Left ventricle myocardium inferior (tissue), 1 donor: ENCODE results near the gene HMG20A. TPM values are rescaled to one million over a fixed set of nuclear protein-coding genes. Genes with fewer than 3 reads are reported as not detected.

Source experiments
- DNase-seq: peaks from one replicate; pipeline ENCODE4 v3.0.0-alpha.2; 2020
- H3K27ac ChIP-seq: fragments of 200-600 bp; replicated peaks from 2 replicates; pipeline ENCODE4 v1.8.0; 2021
- H3K27me3 ChIP-seq: fragments of 200-600 bp; 2 replicates; pipeline ENCODE4 v1.8.0; 2021; ENCODE audit warnings: low read depth
- H3K36me3 ChIP-seq: fragments of 200-600 bp; 2 replicates; pipeline ENCODE4 v1.8.0; 2021
- H3K4me1 ChIP-seq: fragments of 200-600 bp; 2 replicates; pipeline ENCODE4 v1.8.0; 2021
- H3K4me3 ChIP-seq: fragments of 200-600 bp; 2 replicates; pipeline ENCODE4 v1.8.0; 2021; ENCODE audit warnings: mild to moderate bottlenecking, moderate library complexity
- H3K9me3 ChIP-seq: fragments of 200-600 bp; replicated peaks from 2 replicates; pipeline ENCODE4 v1.8.0; 2021
- intact Hi-C: fragments of 100-400 bp; cut with micrococcal nuclease; formaldehyde crosslinking; loops from one replicate; pipeline ENCODE4 v1.11.0; 2022
- total RNA-seq: library from RNA; stranded (reverse); fragmentation: NEBNext Ultra II Directional; extraction: Animal tissue kit (Norgen Biotek cat#: 25700); gene quantifications from one replicate; pipeline ENCODE4 v1.2.1, GENCODE V29; 2021
- TF ChIP-seq, protein P1 (sequence below): fragments of 200-600 bp; IDR thresholded peaks from 2 replicates; pipeline ENCODE4 v1.8.0; 2021; ENCODE audit warnings: antibody characterized with exemption, mild to moderate bottlenecking, borderline replicate concordance
- donor health status: DM: no; HTN: yes; CAD: no; lungs with severe emphysema.

The HMG20A gene
- total RNA-seq, 1 donor from 2014 or later, result 30.5 TPM

DNA sequence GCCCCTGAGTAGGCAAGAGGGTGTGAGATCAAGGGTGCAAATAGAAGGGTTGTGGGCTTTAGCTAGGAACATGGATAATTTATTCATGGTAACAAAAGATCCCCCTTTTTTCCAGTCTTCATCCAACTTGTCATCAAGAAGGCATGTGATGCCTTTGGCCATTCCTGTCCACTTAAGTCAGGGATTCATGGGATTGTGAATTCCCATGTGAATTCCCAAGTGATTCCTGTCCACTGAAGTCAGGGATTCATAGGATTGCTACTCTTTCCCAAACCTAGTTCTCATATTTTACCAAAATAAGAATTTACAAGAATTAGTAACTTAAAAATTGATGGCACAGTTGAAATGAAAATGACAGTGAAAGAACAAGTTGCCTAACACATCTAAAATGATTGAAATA, 40.8 kb downstream of the HMG20A start:
- TF ChIP-seq, protein P1, sequence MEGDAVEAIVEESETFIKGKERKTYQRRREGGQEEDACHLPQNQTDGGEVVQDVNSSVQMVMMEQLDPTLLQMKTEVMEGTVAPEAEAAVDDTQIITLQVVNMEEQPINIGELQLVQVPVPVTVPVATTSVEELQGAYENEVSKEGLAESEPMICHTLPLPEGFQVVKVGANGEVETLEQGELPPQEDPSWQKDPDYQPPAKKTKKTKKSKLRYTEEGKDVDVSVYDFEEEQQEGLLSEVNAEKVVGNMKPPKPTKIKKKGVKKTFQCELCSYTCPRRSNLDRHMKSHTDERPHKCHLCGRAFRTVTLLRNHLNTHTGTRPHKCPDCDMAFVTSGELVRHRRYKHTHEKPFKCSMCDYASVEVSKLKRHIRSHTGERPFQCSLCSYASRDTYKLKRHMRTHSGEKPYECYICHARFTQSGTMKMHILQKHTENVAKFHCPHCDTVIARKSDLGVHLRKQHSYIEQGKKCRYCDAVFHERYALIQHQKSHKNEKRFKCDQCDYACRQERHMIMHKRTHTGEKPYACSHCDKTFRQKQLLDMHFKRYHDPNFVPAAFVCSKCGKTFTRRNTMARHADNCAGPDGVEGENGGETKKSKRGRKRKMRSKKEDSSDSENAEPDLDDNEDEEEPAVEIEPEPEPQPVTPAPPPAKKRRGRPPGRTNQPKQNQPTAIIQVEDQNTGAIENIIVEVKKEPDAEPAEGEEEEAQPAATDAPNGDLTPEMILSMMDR, result no peak
- DNase-seq, result no peak
- peak overlapping the region; percentile 47 for H3K27ac ChIP-seq
- no peaks in the 10 kb centered on the region for H3K9me3 ChIP-seq
- no peaks in the 10 kb centered on the region for H3K27me3 ChIP-seq
- no peak overlapping the region for H3K4me3 ChIP-seq
- peaks cover 41% of the 10 kb centered on the region for H3K36me3 ChIP-seq
- H3K4me1 ChIP-seq, result peaks cover 58% of the 10 kb centered on the region
- intact Hi-C loops, result no loop called here

DNA sequence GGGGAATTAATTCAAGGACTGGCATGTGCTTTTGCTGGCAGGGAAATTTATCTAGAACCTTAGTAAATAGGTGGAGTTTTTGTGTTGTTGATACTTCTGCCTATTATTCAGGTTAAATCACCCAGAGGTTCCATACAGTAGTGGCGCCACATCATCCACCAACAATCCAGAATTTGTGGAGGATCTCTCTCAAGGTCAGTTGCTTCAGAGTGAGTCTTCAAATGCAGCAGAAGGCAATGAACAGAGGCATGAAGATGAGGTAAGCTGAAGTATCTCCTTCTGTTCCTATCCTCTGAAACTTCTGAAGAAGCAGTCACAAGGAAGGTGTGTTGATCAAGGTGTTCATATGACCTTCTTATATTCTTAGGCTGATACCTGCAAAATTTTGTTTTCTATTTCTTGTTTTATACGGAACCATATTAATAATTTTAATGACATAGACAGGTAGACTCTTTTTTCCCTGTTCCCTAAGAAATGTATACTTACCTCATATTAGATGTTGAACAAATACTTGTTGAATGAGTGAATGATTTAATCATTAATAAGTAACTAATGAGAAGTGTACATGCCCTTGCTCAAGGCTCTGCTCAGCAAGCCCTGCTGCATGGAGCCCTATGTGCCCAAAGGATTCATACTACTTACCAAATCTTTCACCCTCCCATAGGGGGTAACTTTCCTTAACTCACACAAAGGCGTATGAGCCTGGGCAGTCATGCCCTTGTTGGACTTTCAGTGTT, 43.6 kb downstream of the HMG20A start:
- Histone ChIP-seq H3K4me3 (no peak overlapping the region), H3K27me3 (no peaks in the 10 kb centered on the region), H3K9me3 (no peaks in the 10 kb centered on the region), H3K36me3 (peaks cover 57% of the 10 kb centered on the region), H3K27ac (peak overlapping the region; percentile 14), H3K4me1 (peaks cover 38% of the 10 kb centered on the region)
- TF ChIP-seq, protein P1, result no peak
- intact Hi-C loops, result no loop called here
- DNase-seq, result no peak

DNA sequence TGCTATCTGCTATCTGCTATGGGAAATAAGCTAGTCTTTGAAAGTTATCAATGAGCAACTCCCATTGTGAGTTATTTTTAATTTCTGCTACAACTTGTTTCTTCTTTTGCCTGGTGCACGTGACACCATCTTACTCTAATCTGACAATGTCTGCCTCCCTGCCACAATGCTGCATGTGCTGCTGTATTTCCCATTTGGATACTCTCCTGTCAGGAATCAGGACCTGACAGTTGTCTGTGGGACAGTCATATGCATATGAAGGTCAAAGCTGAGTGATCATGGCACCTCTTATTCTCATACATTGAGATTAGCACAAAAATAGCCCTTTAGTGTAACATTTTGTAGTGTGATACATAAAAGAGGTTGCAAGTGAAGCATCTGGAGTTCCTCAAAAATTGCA, 45.8 kb downstream of the HMG20A start:
- Histone ChIP-seq H3K36me3 (peaks cover 74% of the 10 kb centered on the region), H3K27ac (peak overlapping the region; percentile 50), H3K4me3 (no peak overlapping the region), H3K27me3 (no peaks in the 10 kb centered on the region), H3K9me3 (no peaks in the 10 kb centered on the region), H3K4me1 (peaks cover 36% of the 10 kb centered on the region)
- intact Hi-C loops, result no loop called here
- DNase-seq, result no peak
- TF ChIP-seq, protein P1, result no peak

GRCh38 chr15:77468896-77469295, 48.2 kb downstream of the HMG20A start:
- no peak for DNase-seq
- Histone ChIP-seq H3K27ac (no peak overlapping the region), H3K27me3 (no peaks in the 10 kb centered on the region), H3K4me1 (peaks cover 36% of the 10 kb centered on the region), H3K4me3 (no peak overlapping the region), H3K36me3 (peaks cover 79% of the 10 kb centered on the region), H3K9me3 (no peaks in the 10 kb centered on the region)
- TF ChIP-seq, protein P1, result no peak
- intact Hi-C loops, result no loop called here

DNA sequence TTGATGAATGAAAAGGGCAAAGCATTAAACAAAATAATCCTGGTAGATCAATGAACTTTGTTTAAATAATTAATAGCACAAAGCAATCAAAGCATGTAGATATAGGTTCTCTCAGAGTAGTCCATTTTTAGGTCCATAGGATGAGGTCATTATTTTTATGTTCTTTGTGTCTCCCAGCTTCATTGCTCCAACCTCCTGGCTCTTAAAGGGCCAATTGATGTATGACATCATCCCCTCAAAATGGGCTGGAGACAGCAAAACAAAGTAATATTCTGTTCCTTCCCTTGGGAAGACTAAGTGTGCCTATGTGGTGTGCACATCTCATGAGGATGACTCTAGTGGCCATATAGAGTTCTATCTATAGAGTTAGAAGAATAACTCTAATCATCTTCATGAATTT, 49.5 kb downstream of the HMG20A start:
- H3K36me3 ChIP-seq, result peaks cover 67% of the 10 kb centered on the region
- DNase-seq, result no peak
- no peak overlapping the region for H3K4me3 ChIP-seq
- H3K27me3 ChIP-seq, result no peaks in the 10 kb centered on the region
- intact Hi-C loops, result no loop called here
- TF ChIP-seq, protein P1, result no peak
- H3K9me3 ChIP-seq, result no peaks in the 10 kb centered on the region
- H3K4me1 ChIP-seq, result peaks cover 50% of the 10 kb centered on the region
- H3K27ac ChIP-seq, result no peak overlapping the region
